GM21576 (cell line): ENCODE measurements around the gene KLF3.
A peak's percentile ranks its signal among the peaks of the same experiment; 100 is the strongest.

Experiments
- ATAC-seq: cut with Tn5 transposase; IDR thresholded peaks from one replicate; pipeline ENCODE4 v1.9.1; 2021; ENCODE audit warnings: mild to moderate bottlenecking, moderate library complexity; ENCODE audit not compliant: unreplicated experiment

The KLF3 gene

GRCh38 chr4:38673130-38673978 is 9.4 kb downstream of the KLF3 start:
- no peak for ATAC-seq

GRCh38 chr4:38674258-38675144 is 10.5 kb downstream of the KLF3 start:
- no peak for ATAC-seq

GRCh38 chr4:38675146-38676121 is 11.4 kb downstream of the KLF3 start:
- ATAC-seq, result peak; percentile 45

- no peak for ATAC-seq
Measured at GRCh38 chr4:38676986-38677385, 13.0 kb downstream of the KLF3 start.

GRCh38 chr4:38677441-38677840 is 13.4 kb downstream of the KLF3 start:
- no peak for ATAC-seq

- ATAC-seq, result no peak
Measured at GRCh38 chr4:38678078-38678477, 14.1 kb downstream of the KLF3 start.

GRCh38 chr4:38679921-38680320 is 15.9 kb downstream of the KLF3 start:
- ATAC-seq, result no peak

- no peak for ATAC-seq
Measured at GRCh38 chr4:38681281-38681991, 17.4 kb downstream of the KLF3 start.

- ATAC-seq, result no peak
Measured at GRCh38 chr4:38682336-38682735, 18.3 kb downstream of the KLF3 start.

- no peak for ATAC-seq
Measured at GRCh38 chr4:38683276-38683675, 19.3 kb downstream of the KLF3 start.

- no peak for ATAC-seq
Measured at GRCh38 chr4:38684271-38684670, 20.3 kb downstream of the KLF3 start.

GRCh38 chr4:38684951-38685844 is 21.2 kb downstream of the KLF3 start:
- ATAC-seq, result no peak

- no peak for ATAC-seq
Measured at GRCh38 chr4:38686682-38687081, 22.7 kb downstream of the KLF3 start.

GRCh38 chr4:38687571-38688011 is 23.6 kb downstream of the KLF3 start:
- ATAC-seq, result no peak

- ATAC-seq, result no peak
Measured at GRCh38 chr4:38688676-38689355, 24.8 kb downstream of the KLF3 start.

GRCh38 chr4:38691251-38692008 is 27.4 kb downstream of the KLF3 start:
- ATAC-seq, result no peak

- no peak for ATAC-seq
Measured at GRCh38 chr4:38692421-38692820, 28.4 kb downstream of the KLF3 start.

- ATAC-seq, result no peak
Measured at GRCh38 chr4:38693569-38693968, 29.6 kb downstream of the KLF3 start.
